HL-60 (cell line): ENCODE data around the gene TDRD1.

Experiments
- DNase-seq, 2 experiments: peaks; one replicate each; pipeline ENCODE4 v3.0.0-alpha.2; 2010 to 2020; ENCODE audit warnings: low read depth in 1 of 2, low spot score in 1 of 2
- H3K27ac ChIP-seq: fragments of 250-450 bp; sonication (Bioruptor Pico); replicated peaks from 2 replicates; pipeline ENCODE4 v1.5.1; 2020; ENCODE audit warnings: mild to moderate bottlenecking, moderate library complexity
- H3K27me3 ChIP-seq: fragments of 250-450 bp; sonication (Bioruptor Pico); 2 replicates; pipeline ENCODE4 v1.5.1; 2021; ENCODE audit warnings: mild to moderate bottlenecking, moderate library complexity; ENCODE audit not compliant: insufficient read depth, poor library complexity, severe bottlenecking
- H3K4me3 ChIP-seq: replicated peaks from 2 replicates; pipeline ENCODE4 v1.5.1; 2011; ENCODE audit warnings: mild to moderate bottlenecking, control low read depth, low read length; ENCODE audit not compliant: insufficient read depth
- GABPA ChIP-seq: IDR thresholded peaks from 2 replicates; pipeline ENCODE4 v1.6.1; 2012; ENCODE audit warnings: low read depth
- POLR2AphosphoS5 ChIP-seq: IDR thresholded peaks from 2 replicates; pipeline ENCODE4 v1.6.1; 2012; ENCODE audit warnings: low read depth
- SPI1 ChIP-seq: IDR thresholded peaks from 2 replicates; pipeline ENCODE4 v1.6.1; 2012; ENCODE audit warnings: low read depth, mild to moderate bottlenecking, borderline replicate concordance
- TF ChIP-seq, protein P1 (sequence below): IDR thresholded peaks from 2 replicates; pipeline ENCODE4 v1.6.1; 2012; ENCODE audit warnings: low read depth; ENCODE audit not compliant: insufficient replicate concordance
- TF ChIP-seq, protein P2 (sequence below): IDR thresholded peaks from one replicate; pipeline ENCODE4 v1.5.1; 2011; ENCODE audit warnings: low read length, control low read depth, inconsistent platforms; ENCODE audit not compliant: insufficient read depth

Gene TDRD1

DNA sequence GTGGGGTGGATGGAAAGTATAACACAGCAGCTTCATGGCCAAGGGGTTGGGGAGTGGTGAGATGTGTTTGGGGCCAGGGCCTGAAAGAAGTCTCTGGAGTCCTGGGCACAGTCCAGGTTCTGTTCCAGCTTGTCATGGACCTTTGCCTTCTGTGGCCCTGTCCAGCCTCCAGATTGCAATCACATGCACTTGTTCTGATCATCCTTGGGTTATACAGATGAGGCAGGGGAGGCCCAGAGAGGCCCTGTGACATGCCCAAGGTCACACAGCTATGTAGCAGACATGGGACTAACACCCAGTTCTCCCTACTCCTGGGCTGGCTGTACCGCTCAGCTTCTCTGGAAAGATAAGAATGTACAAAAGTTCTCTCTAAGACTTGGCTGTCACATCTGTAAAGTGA lies 71.6 kb downstream of the TDRD1 start:
- Histone ChIP-seq H3K4me3 (no peak overlapping the region), H3K27ac (no peak overlapping the region), H3K27me3 (no peaks in the 10 kb centered on the region)
- DNase-seq = no peak
- no peak for TF ChIP-seq GABPA
- TF ChIP-seq, protein P1, sequence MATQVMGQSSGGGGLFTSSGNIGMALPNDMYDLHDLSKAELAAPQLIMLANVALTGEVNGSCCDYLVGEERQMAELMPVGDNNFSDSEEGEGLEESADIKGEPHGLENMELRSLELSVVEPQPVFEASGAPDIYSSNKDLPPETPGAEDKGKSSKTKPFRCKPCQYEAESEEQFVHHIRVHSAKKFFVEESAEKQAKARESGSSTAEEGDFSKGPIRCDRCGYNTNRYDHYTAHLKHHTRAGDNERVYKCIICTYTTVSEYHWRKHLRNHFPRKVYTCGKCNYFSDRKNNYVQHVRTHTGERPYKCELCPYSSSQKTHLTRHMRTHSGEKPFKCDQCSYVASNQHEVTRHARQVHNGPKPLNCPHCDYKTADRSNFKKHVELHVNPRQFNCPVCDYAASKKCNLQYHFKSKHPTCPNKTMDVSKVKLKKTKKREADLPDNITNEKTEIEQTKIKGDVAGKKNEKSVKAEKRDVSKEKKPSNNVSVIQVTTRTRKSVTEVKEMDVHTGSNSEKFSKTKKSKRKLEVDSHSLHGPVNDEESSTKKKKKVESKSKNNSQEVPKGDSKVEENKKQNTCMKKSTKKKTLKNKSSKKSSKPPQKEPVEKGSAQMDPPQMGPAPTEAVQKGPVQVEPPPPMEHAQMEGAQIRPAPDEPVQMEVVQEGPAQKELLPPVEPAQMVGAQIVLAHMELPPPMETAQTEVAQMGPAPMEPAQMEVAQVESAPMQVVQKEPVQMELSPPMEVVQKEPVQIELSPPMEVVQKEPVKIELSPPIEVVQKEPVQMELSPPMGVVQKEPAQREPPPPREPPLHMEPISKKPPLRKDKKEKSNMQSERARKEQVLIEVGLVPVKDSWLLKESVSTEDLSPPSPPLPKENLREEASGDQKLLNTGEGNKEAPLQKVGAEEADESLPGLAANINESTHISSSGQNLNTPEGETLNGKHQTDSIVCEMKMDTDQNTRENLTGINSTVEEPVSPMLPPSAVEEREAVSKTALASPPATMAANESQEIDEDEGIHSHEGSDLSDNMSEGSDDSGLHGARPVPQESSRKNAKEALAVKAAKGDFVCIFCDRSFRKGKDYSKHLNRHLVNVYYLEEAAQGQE = no peak
- no peak for TF ChIP-seq SPI1
- TF ChIP-seq POLR2AphosphoS5 = no peak
- TF ChIP-seq, protein P2, sequence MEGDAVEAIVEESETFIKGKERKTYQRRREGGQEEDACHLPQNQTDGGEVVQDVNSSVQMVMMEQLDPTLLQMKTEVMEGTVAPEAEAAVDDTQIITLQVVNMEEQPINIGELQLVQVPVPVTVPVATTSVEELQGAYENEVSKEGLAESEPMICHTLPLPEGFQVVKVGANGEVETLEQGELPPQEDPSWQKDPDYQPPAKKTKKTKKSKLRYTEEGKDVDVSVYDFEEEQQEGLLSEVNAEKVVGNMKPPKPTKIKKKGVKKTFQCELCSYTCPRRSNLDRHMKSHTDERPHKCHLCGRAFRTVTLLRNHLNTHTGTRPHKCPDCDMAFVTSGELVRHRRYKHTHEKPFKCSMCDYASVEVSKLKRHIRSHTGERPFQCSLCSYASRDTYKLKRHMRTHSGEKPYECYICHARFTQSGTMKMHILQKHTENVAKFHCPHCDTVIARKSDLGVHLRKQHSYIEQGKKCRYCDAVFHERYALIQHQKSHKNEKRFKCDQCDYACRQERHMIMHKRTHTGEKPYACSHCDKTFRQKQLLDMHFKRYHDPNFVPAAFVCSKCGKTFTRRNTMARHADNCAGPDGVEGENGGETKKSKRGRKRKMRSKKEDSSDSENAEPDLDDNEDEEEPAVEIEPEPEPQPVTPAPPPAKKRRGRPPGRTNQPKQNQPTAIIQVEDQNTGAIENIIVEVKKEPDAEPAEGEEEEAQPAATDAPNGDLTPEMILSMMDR = no peak

DNA sequence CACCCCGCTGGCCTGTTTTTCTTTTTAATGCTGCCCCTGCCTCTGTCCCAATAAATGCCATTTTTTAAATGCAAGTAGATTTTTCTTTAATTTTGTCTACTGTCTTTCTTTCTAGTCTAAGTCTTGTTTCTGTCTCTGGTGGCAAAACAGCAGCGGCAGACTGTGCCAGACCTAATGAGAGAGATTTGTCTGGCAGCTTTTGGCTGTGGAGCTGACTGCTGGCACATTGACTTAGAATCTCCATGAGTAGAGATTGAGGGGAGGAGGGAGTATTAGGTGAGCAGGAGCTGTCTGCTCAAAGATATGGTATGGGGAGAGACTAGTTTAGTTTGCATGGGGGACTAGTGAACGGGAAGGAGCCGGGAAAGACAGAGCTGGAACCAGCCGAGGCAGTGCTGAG lies 72.9 kb downstream of the TDRD1 start:
- DNase-seq = no peak
- no peak for TF ChIP-seq SPI1
- TF ChIP-seq, protein P1 = no peak
- no peak for TF ChIP-seq GABPA
- TF ChIP-seq, protein P2 = no peak
- TF ChIP-seq POLR2AphosphoS5 = no peak
- Histone ChIP-seq H3K27me3 (no peaks in the 10 kb centered on the region), H3K4me3 (no peak overlapping the region), H3K27ac (no peak overlapping the region)

DNA sequence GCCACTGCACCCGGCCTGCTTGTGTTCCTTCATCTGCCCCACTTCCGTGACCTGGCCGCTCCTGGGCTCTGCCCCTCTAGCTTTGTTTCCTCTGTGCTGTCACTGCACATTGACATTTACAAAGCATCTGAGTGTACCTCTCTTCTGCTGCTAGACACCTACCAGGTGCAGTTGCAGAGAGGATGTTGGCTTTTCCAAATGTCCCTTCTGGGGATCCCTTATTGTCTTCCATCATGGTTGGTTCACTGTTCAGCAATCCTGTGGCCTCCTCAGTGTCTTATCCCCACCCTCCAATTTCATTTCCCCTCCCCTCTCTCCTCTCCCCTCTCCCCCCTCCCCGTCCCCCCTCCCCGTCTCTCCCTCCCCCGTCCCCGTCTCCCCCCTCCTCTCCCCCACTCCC lies 73.7 kb downstream of the TDRD1 start:
- Histone ChIP-seq H3K4me3 (no peak overlapping the region), H3K27me3 (no peaks in the 10 kb centered on the region), H3K27ac (no peak overlapping the region)
- DNase-seq = no peak
- TF ChIP-seq GABPA (no peak), SPI1 (no peak), POLR2AphosphoS5 (no peak)
- TF ChIP-seq, protein P2 = no peak
- TF ChIP-seq, protein P1 = no peak
